ENCODE data around the gene RPP14. TPM values are rescaled to one million over a fixed set of nuclear protein-coding genes. Genes with fewer than 3 reads are reported as not detected.

The RPP14 gene
- total RNA-seq, 1 donor from 2014 or later = 23.3 TPM

DNA sequence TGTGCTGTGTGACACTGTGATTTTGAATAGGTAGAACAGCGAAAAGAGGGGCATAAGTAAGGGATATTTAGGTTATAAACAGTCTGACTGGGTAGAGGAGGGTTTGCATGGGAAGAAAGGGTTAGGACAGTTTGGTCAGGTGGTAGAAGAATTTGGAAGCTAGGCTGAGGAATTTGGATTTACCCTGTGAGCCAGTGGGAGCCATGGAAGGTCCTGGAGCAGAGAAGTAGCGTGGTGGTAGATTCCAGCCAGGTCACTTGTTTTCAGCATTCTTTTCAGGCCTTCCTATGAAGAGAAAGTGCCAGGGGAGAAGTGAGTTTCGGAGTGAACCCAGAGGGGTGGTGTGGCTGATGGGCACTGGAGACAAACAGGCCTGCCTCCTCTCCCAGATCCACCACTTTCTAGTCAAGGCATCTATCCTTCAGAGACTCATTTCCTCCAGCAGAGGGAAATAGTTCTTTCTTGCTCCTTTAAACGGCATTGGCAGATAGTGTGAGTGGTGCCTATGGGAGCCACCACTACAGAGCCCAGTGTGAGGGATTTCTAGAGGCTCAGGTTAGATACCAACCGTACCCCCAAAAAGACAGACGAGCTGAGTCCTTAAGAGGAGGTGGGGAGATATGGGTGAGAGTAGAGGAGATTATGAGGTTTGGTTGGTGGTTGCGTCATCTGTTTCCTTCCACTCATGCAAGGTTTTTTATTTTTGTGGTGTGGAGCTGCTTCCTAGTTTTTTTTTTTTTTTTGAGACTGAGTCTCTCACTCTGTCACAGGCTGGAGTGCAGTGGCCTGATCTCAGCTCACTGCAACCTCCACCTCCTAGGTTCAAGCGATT lies 47.9 kb downstream of the RPP14 start:
- no peak overlapping the region for H3K4me3 Mint-ChIP-seq
- H3K9me3 Mint-ChIP-seq = no peaks in the 10 kb centered on the region
- H3K36me3 Mint-ChIP-seq = peaks cover 3% of the 10 kb centered on the region
- no peak overlapping the region for H3K27ac Mint-ChIP-seq
- DNase-seq (ENCODE audit: extremely low spot score, unreplicated experiment) = no peak
- TF ChIP-seq, protein P1, sequence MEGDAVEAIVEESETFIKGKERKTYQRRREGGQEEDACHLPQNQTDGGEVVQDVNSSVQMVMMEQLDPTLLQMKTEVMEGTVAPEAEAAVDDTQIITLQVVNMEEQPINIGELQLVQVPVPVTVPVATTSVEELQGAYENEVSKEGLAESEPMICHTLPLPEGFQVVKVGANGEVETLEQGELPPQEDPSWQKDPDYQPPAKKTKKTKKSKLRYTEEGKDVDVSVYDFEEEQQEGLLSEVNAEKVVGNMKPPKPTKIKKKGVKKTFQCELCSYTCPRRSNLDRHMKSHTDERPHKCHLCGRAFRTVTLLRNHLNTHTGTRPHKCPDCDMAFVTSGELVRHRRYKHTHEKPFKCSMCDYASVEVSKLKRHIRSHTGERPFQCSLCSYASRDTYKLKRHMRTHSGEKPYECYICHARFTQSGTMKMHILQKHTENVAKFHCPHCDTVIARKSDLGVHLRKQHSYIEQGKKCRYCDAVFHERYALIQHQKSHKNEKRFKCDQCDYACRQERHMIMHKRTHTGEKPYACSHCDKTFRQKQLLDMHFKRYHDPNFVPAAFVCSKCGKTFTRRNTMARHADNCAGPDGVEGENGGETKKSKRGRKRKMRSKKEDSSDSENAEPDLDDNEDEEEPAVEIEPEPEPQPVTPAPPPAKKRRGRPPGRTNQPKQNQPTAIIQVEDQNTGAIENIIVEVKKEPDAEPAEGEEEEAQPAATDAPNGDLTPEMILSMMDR (conservative IDR thresholded peaks at IDR 0.05) = no peak
- H3K27me3 Mint-ChIP-seq = no peaks in the 10 kb centered on the region
- H3K4me1 Mint-ChIP-seq (ENCODE audit: unreplicated experiment) = peaks cover 29% of the 10 kb centered on the region

DNA sequence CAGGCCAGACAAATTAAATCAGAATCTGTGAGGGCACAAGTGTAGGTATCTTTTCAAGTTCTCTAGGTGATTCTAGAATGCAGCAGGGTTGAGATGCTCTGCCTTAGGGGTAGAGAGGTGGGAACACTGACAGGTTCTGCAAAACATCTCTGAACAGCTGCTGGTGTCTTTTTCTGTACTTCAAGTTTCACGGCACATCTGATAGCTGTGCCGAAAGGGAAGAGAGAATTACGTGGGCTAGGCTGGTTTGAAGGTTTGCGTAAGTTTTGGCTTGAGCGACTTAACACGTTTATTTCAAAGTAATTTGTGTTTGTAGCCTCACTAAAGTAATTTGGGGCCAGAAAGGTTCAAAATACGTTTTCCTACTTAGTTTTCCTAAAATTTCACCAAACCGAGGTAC lies 49.1 kb downstream of the RPP14 start:
- Mint-ChIP-seq H3K27ac (no peak overlapping the region), H3K4me3 (no peak overlapping the region), H3K36me3 (peaks cover 3% of the 10 kb centered on the region), H3K9me3 (no peaks in the 10 kb centered on the region), H3K4me1 (ENCODE audit: unreplicated experiment) (peaks cover 22% of the 10 kb centered on the region), H3K27me3 (no peaks in the 10 kb centered on the region)
- DNase-seq (ENCODE audit: extremely low spot score, unreplicated experiment) = no peak
- TF ChIP-seq, protein P1 (conservative IDR thresholded peaks at IDR 0.05) = no peak

DNA sequence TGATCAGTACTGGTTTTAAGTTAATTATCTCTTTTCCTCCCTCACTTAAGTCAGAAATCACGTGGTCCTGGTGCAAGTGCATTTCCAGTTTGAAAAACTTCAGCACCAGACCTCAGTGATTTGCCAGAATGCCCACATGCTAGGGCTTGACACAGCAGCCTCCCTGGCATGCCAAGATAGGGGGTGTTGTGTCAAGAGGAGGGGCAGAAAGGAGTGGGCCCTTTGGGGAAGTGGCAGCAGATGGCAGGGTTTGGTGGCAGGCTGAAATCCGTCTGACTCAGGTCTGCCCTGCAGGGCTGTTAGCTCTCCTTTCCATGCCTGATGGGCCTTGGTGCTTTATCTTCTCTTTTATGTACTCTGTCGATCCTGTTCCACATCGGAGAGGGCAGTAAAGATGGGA lies 50.0 kb downstream of the RPP14 start:
- Mint-ChIP-seq H3K4me3 (no peak overlapping the region), H3K4me1 (ENCODE audit: unreplicated experiment) (peaks cover 13% of the 10 kb centered on the region), H3K9me3 (no peaks in the 10 kb centered on the region), H3K36me3 (peaks cover 3% of the 10 kb centered on the region), H3K27ac (no peak overlapping the region), H3K27me3 (no peaks in the 10 kb centered on the region)
- no peak for DNase-seq (ENCODE audit: extremely low spot score, unreplicated experiment)
- TF ChIP-seq, protein P1 (conservative IDR thresholded peaks at IDR 0.05) = no peak

DNA sequence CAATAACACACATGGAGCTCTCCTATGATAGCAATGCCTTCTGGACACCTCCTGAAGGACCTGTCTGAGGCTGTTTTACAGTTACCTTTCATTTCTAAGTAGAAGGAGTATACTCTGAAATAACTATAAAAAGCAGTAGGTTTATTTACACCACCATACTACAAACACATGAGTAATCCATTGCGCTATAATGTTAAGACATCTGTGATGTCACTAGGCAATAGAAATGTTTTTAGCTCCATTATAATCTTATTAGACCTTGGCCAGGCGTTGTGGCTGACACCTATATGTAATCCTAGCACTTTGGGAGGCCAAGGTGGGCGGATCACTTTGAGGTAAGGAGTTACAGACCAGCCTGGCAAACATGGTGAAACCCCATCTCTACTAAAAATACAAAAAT lies 51.4 kb downstream of the RPP14 start:
- no peak for DNase-seq (ENCODE audit: extremely low spot score, unreplicated experiment)
- peaks cover 7% of the 10 kb centered on the region for H3K36me3 Mint-ChIP-seq
- H3K9me3 Mint-ChIP-seq = no peaks in the 10 kb centered on the region
- no peaks in the 10 kb centered on the region for H3K27me3 Mint-ChIP-seq
- TF ChIP-seq, protein P1 (conservative IDR thresholded peaks at IDR 0.05) = no peak
- H3K4me3 Mint-ChIP-seq = no peak overlapping the region
- H3K27ac Mint-ChIP-seq = no peak overlapping the region
- H3K4me1 Mint-ChIP-seq (ENCODE audit: unreplicated experiment) = peaks cover 4% of the 10 kb centered on the region

DNA sequence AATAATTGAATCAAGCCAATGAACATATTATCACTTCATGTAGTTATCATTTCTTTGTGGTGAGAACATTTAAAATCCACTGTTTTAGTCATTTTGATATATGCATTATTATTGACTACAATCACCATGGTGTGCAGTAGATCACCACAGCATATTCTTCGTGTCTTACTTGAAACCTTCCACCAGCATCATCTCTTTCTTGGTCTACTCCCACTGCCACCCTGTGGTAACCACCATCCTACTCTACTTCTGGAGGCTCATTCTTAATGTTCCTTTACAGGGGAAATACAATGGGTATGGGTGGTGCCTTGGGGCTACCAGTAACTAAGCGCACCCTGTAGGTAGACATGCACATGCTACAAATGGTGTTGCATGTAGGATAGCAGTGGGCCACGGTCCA lies 52.0 kb downstream of the RPP14 start:
- Mint-ChIP-seq H3K27ac (no peak overlapping the region), H3K9me3 (no peaks in the 10 kb centered on the region), H3K4me1 (ENCODE audit: unreplicated experiment) (no peaks in the 10 kb centered on the region), H3K4me3 (no peak overlapping the region), H3K36me3 (peaks cover 7% of the 10 kb centered on the region), H3K27me3 (no peaks in the 10 kb centered on the region)
- DNase-seq (ENCODE audit: extremely low spot score, unreplicated experiment) = no peak
- TF ChIP-seq, protein P1 (conservative IDR thresholded peaks at IDR 0.05) = no peak
